ENCODE results near the gene IL32. TPM values are rescaled to one million over a fixed set of nuclear protein-coding genes. Genes with fewer than 3 reads are reported as not detected.
A peak's percentile ranks its signal among the peaks of the same experiment; 100 is the strongest.

The IL32 gene
- total RNA-seq, 2 experiments from 2014 or later: 378 to 383 TPM

GRCh38 chr16:3045758-3046640 lies 19.4 kb upstream of the IL32 start, which contains the start of gene MMP25:
TSS of gene MMP25 (plus strand) at chr16:3046561. CDS start at chr16:3046918, 357 bp downstream.
- peak; percentile 25 for ATAC-seq (ENCODE audit: poor library complexity)
- Histone ChIP-seq H3K27ac (ENCODE audit: low read depth in 1 of 2, low read length in 2 of 2) (no peak within 1 kb of the TSS), H3K4me1 (ENCODE audit: insufficient read depth, low read length) (peaks cover 34% of the 10 kb centered on the region), H3K27me3 (ENCODE audit: control insufficient read depth in 1 of 2, insufficient read depth in 2 of 2, low read length in 2 of 2) (peaks cover 48 to 51% of the 10 kb centered on the region in 2 experiments), H3K4me3 (ENCODE audit: low read length) (peak within 1 kb of the TSS; percentile 44), H3K9me3 (ENCODE audit: control insufficient read depth in 1 of 2, insufficient read depth in 1 of 2, low read length in 2 of 2) (peaks cover 0 to 6% of the 10 kb centered on the region in 2 experiments), H3K36me3 (ENCODE audit: insufficient read depth, low read length) (no peaks in the 10 kb centered on the region)
- intact Hi-C loops (cut with DNase I, micrococcal nuclease): no loop called here
- peaks cover 51% of the 10 kb centered on the region for H3K27me3 Mint-ChIP-seq
- H3K27ac Mint-ChIP-seq: no peak within 1 kb of the TSS
- CTCF ChIA-PET: interaction anchor here (0.8 to 4.1 kb wide), 4 partner anchors 12 to 42 kb away, joined by 3 to 19 read pairs (median 6); no protein-coding TSS in a partner anchor
- POLR2A ChIA-PET: interaction anchor here (1.0 to 1.7 kb wide), 6 partner anchors 9 to 89 kb away, joined by 3 to 10 read pairs (median 4); partner anchors contain the start of genes IL32 and ZNF213
- no peaks in the 10 kb centered on the region for H3K36me3 Mint-ChIP-seq (ENCODE audit: low read depth)
- peaks cover 23% of the 10 kb centered on the region for H3K4me1 Mint-ChIP-seq (ENCODE audit: low read depth)
- DNase-seq: peak in 2 of 14 experiments; percentile 52 to 57
- H3K4me3 Mint-ChIP-seq: peak within 1 kb of the TSS; percentile 79
- H3K9me3 Mint-ChIP-seq: no peaks in the 10 kb centered on the region
- no peak for TF ChIP-seq CTCF (IDR thresholded peaks at IDR 0.05)

- Mint-ChIP-seq H3K4me3 (peak overlapping the region; percentile 15), H3K9me3 (no peaks in the 10 kb centered on the region), H3K27me3 (peaks cover 46% of the 10 kb centered on the region), H3K36me3 (ENCODE audit: low read depth) (no peaks in the 10 kb centered on the region), H3K4me1 (ENCODE audit: low read depth) (peaks cover 23% of the 10 kb centered on the region), H3K27ac (no peak overlapping the region)
- no peak for TF ChIP-seq CTCF (IDR thresholded peaks at IDR 0.05)
- Histone ChIP-seq H3K27me3 (ENCODE audit: control insufficient read depth in 1 of 2, insufficient read depth in 2 of 2, low read length in 2 of 2) (peaks cover 43 to 45% of the 10 kb centered on the region in 2 experiments), H3K9me3 (ENCODE audit: control insufficient read depth in 1 of 2, insufficient read depth in 1 of 2, low read length in 2 of 2) (peaks cover 0 to 6% of the 10 kb centered on the region in 2 experiments), H3K4me3 (ENCODE audit: low read length) (no peak overlapping the region), H3K4me1 (ENCODE audit: insufficient read depth, low read length) (peaks cover 34% of the 10 kb centered on the region), H3K36me3 (ENCODE audit: insufficient read depth, low read length) (no peaks in the 10 kb centered on the region), H3K27ac (ENCODE audit: low read depth in 1 of 2, low read length in 2 of 2) (no peak overlapping the region)
- ChIA-PET POLR2A (interaction anchor here (0.7 to 1.7 kb wide), 6 partner anchors 12 to 88 kb away, joined by 3 to 5 read pairs (median 4); partner anchors contain the start of gene ZNF213), CTCF (no interaction called here)
- intact Hi-C loops (cut with DNase I, micrococcal nuclease): no loop called here
- DNase-seq (peak in 1 of 14 experiments; percentile 37), ATAC-seq (ENCODE audit: poor library complexity) (peak; percentile 50)
Observed at GRCh38 chr16:3046641-3047386, 18.6 kb upstream of the IL32 start.

- no peak overlapping the region for H3K4me3 Mint-ChIP-seq
- H3K9me3 Mint-ChIP-seq: no peaks in the 10 kb centered on the region
- Histone ChIP-seq H3K4me3 (ENCODE audit: low read length) (no peak overlapping the region), H3K9me3 (ENCODE audit: control insufficient read depth in 1 of 2, insufficient read depth in 1 of 2, low read length in 2 of 2) (peaks cover 0 to 6% of the 10 kb centered on the region in 2 experiments), H3K27ac (ENCODE audit: low read depth in 1 of 2, low read length in 2 of 2) (no peak overlapping the region), H3K36me3 (ENCODE audit: insufficient read depth, low read length) (no peaks in the 10 kb centered on the region), H3K27me3 (ENCODE audit: control insufficient read depth in 1 of 2, insufficient read depth in 2 of 2, low read length in 2 of 2) (peaks cover 40 to 42% of the 10 kb centered on the region in 2 experiments), H3K4me1 (ENCODE audit: insufficient read depth, low read length) (peaks cover 34% of the 10 kb centered on the region)
- intact Hi-C loops (cut with DNase I, micrococcal nuclease): no loop called here
- peaks cover 4% of the 10 kb centered on the region for H3K36me3 Mint-ChIP-seq (ENCODE audit: low read depth)
- no peak for ATAC-seq (ENCODE audit: poor library complexity)
- no peak for DNase-seq
- ChIA-PET POLR2A (interaction anchor here (0.7 to 1.7 kb wide), 7 partner anchors 9 to 87 kb away, joined by 3 to 5 read pairs (median 3); partner anchors contain the start of gene ZNF213), CTCF (no interaction called here)
- TF ChIP-seq CTCF (IDR thresholded peaks at IDR 0.05): no peak
- H3K27me3 Mint-ChIP-seq: peaks cover 41% of the 10 kb centered on the region
- H3K4me1 Mint-ChIP-seq (ENCODE audit: low read depth): peaks cover 28% of the 10 kb centered on the region
- no peak overlapping the region for H3K27ac Mint-ChIP-seq
Observed at GRCh38 chr16:3047387-3047720, 18.1 kb upstream of the IL32 start.
